ENCODE results near the gene EYS. TPM values are rescaled to one million over a fixed set of nuclear protein-coding genes. Genes with fewer than 3 reads are reported as not detected.

EYS gene
- total RNA-seq, 1 experiment from 2014 or later: not detected

- no peak for DNase-seq (ENCODE audit: low read depth)
These were observed 1563.9 kb downstream of the EYS start for GRCh38 chr6:64143101-64143500.

- no peak for DNase-seq (ENCODE audit: low read depth)
These were observed 1565.3 kb downstream of the EYS start for GRCh38 chr6:64141680-64142079.

DNA sequence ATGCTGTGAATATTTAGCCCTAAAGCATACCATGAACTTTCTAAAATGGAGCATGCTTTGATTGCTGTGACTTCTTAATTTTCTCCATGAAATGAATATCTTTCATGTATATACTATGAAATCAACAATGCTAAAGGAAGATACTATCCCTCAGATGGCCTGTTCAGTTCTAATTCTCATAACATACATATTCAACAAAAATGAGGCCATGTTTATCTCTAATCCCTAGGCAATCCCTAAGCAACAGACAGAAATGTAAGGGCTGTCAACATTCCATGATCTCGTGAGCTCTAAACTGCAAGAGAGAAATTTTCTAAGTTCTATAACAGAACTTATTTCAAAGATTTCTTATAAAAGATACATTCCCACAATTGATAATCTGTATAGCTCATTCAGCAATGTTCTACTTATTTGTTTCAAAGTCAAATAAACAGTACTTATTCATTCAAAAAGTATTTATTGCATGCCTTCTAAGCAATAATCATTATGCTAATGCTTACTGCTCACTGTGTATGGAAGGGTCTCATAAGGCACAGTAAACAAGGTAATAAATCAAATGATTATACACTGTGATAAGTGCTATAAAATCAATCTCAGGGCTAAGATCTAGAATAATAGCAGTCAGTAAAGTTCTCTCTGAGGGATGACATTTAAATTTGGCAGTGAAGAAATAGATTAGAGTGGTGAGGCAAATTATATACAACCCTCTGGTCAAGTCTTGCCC is 1578.6 kb downstream of the EYS start:
- no peak for DNase-seq (ENCODE audit: low read depth)

GRCh38 chr6:64123761-64124633 is 1583.0 kb downstream of the EYS start:
- DNase-seq (ENCODE audit: low read depth): no peak

GRCh38 chr6:64122712-64123375 is 1584.2 kb downstream of the EYS start:
- DNase-seq (ENCODE audit: low read depth): no peak

DNA sequence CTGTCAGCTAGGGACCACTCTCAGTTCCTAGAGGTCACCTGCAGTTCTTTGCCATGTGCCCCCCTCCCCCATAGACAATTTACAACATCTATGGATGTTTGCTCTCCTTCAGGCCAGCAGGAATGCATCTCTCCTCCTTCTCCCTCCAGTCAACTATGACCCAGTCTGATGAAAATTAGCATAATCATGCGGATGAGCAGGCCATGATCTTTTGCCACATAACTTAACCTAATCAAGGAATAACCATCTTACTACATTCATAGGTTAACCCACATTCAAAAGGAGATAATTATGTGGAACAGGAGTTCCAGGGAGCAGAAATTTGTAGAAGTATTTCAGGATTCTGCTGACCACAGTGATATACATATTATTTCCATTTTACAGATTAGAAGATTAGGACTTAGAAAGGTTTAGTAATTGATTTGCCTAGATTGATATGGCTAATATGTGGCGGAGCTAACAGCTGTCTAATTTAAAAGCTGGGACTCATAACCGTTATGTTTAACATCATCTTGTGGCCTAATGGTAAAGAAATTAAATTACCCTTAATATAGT is 1585.9 kb downstream of the EYS start:
- DNase-seq (ENCODE audit: low read depth): no peak

DNA sequence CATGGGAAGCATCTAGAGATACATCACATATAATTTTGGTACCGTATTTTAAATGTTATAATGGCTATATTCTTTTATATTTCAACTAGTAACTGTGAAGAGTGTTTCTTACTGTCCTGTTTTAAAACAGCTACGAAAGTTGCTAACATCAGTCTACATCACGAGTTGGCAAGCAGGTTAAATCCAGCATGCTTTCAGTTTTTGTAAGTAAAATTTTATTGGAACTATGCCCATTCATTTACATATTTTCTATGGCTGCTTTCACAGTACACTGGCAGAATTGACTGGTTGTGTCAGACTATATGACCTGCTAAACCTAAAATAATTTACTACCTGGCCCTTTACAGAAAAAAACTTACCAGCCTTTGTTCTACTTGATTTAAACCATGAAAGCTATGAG is 1593.3 kb downstream of the EYS start:
- no peak for DNase-seq (ENCODE audit: low read depth)

DNA sequence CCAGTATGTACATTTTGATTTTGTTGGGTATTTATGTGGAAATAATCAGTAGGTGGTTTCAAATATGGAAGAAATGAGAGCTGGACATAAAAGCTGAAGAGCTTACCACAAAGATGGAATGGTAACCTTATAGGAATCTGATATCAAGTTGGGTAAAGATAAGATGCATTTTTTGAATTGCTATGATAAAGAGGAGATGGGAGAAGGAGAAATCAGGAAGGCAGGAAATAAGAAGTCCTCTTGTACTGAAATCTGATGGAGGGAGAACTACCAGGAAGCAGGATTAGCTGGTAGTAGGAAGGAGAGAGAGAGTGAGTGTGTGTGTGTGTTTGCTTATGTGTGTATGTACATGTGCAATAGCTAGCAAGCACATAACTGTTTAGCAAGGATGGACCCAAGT is 1603.0 kb downstream of the EYS start:
- DNase-seq (ENCODE audit: low read depth): no peak

DNA sequence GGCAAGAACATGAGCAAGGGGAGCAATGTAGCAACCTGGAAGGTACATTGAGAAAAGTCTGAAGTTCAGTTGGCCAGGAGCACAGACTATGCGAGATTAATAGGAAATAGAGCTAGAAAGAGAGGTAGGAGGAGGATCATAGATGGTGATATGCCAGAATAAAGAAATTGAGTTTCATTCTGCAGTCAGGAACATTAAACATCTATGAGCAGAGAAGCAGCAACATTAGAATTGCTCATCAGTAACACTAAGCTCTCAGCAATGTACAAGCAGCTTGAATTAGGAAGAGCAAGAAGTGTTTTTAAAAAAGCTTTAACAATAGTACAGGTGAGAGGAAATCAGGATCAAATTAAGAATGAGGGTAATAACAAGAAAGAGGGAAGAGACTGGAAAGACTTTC is 1603.5 kb downstream of the EYS start:
- no peak for DNase-seq (ENCODE audit: low read depth)

GRCh38 chr6:64100702-64101303 is 1606.2 kb downstream of the EYS start:
- no peak for DNase-seq (ENCODE audit: low read depth)

DNA sequence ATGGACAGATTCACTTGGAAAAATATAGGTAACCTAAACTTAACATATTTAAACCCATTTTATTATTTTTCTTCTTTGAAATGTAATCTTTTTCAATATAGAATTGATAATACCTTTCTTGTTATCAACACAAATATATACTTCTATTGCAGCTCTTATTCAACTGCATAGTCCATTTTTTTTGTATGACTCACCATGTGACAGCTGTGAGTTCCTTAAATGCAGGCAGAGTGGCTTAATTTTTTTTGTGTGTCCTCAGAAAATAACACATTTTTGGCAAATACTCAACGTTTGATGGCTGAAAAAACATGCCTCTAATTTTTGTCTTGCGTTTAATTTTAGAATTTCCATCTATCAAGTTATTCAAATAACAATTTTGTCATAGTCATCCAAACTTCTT is 1616.7 kb downstream of the EYS start:
- DNase-seq (ENCODE audit: low read depth): no peak

- DNase-seq (ENCODE audit: low read depth): no peak
These were observed 1621.9 kb downstream of the EYS start for GRCh38 chr6:64085126-64085525.

DNA sequence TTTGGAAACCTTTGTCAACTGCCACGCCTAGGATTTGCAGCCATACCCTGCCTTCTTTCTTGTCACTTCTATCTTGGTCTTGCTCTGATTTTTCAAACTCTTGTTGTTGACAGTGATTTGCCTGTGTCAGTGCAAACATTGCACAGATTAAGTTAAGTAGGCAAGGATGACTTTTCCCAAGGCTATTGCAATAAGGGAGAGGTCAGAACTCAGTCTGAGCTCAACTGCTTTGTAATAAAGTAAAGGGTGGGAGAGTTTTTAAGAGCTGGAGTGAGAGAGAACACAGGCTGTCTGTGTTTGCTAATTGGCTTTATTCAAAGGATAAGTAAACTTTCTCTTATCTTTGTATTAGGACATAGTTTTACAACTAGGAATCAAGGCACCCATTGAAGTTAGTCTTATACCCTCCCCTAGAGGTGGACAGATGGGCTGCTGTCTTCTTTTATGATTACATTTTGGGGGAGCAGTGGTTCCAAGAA is 1622.8 kb downstream of the EYS start:
- DNase-seq (ENCODE audit: low read depth): no peak

- no peak for DNase-seq (ENCODE audit: low read depth)
These were observed 1623.8 kb downstream of the EYS start for GRCh38 chr6:64083261-64083660.

GRCh38 chr6:64081453-64081852 is 1625.6 kb downstream of the EYS start:
- DNase-seq (ENCODE audit: low read depth): no peak

- DNase-seq (ENCODE audit: low read depth): no peak
These were observed 1632.0 kb downstream of the EYS start for GRCh38 chr6:64074981-64075380.

DNA sequence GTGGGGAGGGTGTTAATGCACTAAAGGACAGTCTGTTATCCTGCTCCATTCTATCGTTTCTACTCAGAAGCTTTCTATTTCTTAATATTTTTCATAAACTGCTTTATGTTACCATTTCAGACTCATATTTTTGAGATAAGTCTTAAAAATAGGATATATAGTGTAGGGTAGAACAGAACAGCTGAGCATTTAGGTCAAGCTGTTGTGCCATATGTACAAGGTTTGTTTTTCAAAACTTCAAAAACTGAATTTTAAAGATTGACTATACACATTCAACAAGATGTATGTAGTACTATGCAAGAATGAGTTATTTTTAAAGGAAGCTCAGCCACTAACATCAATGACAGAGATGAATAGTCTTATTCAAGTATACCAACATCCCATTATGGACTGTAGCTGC is 1634.3 kb downstream of the EYS start:
- no peak for DNase-seq (ENCODE audit: low read depth)

DNA sequence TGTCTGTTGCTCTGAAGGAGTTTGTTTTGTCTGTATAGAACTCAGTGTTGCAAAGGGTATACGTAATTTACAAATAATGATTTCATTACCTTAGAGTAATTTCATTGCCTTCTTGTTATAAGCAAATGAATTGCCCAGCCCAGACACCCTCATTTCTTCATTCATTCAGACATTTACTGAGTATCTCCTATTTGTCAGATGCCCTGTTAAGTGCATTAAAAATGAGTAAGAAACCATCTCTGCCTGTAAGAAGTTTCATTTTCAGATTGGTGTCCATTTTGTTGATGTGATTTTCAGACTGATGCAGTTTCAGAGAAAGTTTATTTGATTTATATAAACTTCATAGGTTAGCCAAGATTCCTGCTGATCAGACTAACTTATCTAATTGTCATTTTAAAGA is 1642.1 kb downstream of the EYS start:
- DNase-seq (ENCODE audit: low read depth): no peak

GRCh38 chr6:64062960-64063683 is 1643.9 kb downstream of the EYS start:
- DNase-seq (ENCODE audit: low read depth): no peak

- no peak for DNase-seq (ENCODE audit: low read depth)
These were observed 1652.2 kb downstream of the EYS start for GRCh38 chr6:64054861-64055260.

DNA sequence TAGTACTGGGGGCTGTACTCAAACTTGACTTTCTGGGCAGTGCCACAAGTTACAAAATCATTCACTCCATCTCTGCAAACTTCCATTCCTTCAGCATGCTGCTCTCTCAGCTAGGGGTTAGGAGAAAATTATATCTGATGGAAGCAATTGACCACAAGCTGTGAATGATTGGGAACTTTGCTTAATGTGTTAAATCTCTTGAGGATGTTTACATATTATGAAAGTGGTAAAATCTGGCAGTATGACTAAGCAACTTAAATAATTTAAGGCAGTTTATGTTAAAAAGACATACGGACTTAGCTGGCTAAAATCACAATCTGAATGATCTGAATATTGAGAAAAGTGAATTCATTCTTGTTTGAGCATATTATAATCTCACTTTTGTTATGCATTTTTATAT is 1656.4 kb downstream of the EYS start:
- DNase-seq (ENCODE audit: low read depth): no peak
